HL-60 (cell line): ENCODE results near the gene AADAT.

ENCODE experiments used
- DNase-seq, 2 experiments: peaks; one replicate each; pipeline ENCODE4 v3.0.0-alpha.2; 2010 to 2020; ENCODE audit warnings: low read depth in 1 of 2, low spot score in 1 of 2
- H3K27ac ChIP-seq: fragments of 250-450 bp; sonication (Bioruptor Pico); replicated peaks from 2 replicates; pipeline ENCODE4 v1.5.1; 2020; ENCODE audit warnings: mild to moderate bottlenecking, moderate library complexity
- H3K27me3 ChIP-seq: fragments of 250-450 bp; sonication (Bioruptor Pico); 2 replicates; pipeline ENCODE4 v1.5.1; 2021; ENCODE audit warnings: mild to moderate bottlenecking, moderate library complexity; ENCODE audit not compliant: insufficient read depth, poor library complexity, severe bottlenecking
- H3K4me3 ChIP-seq: replicated peaks from 2 replicates; pipeline ENCODE4 v1.5.1; 2011; ENCODE audit warnings: mild to moderate bottlenecking, control low read depth, low read length; ENCODE audit not compliant: insufficient read depth
- CTCF ChIP-seq: IDR thresholded peaks from one replicate; pipeline ENCODE4 v1.5.1; 2011; ENCODE audit warnings: low read length, control low read depth, inconsistent platforms; ENCODE audit not compliant: insufficient read depth
- GABPA ChIP-seq: IDR thresholded peaks from 2 replicates; pipeline ENCODE4 v1.6.1; 2012; ENCODE audit warnings: low read depth
- POLR2AphosphoS5 ChIP-seq: IDR thresholded peaks from 2 replicates; pipeline ENCODE4 v1.6.1; 2012; ENCODE audit warnings: low read depth
- REST ChIP-seq: IDR thresholded peaks from 2 replicates; pipeline ENCODE4 v1.6.1; 2012; ENCODE audit warnings: low read depth; ENCODE audit not compliant: insufficient replicate concordance
- SPI1 ChIP-seq: IDR thresholded peaks from 2 replicates; pipeline ENCODE4 v1.6.1; 2012; ENCODE audit warnings: low read depth, mild to moderate bottlenecking, borderline replicate concordance

Gene AADAT

GRCh38 chr4:170057866-170058265, 31.9 kb downstream of the AADAT start:
- no peaks in the 10 kb centered on the region for H3K27me3 ChIP-seq
- DNase-seq = no peak
- no peak for TF ChIP-seq CTCF
- no peak overlapping the region for H3K4me3 ChIP-seq
- H3K27ac ChIP-seq = no peak overlapping the region

GRCh38 chr4:170052919-170053318, 36.8 kb downstream of the AADAT start:
- Histone ChIP-seq H3K27ac (no peak overlapping the region), H3K4me3 (no peak overlapping the region), H3K27me3 (no peaks in the 10 kb centered on the region)
- TF ChIP-seq POLR2AphosphoS5 = no peak
- no peak for TF ChIP-seq GABPA
- no peak for TF ChIP-seq SPI1
- no peak for TF ChIP-seq REST
- TF ChIP-seq CTCF = no peak
- no peak for DNase-seq

- no peak overlapping the region for H3K27ac ChIP-seq
- H3K27me3 ChIP-seq = no peaks in the 10 kb centered on the region
- TF ChIP-seq CTCF (no peak), GABPA (no peak), REST (no peak), POLR2AphosphoS5 (no peak), SPI1 (no peak)
- no peak for DNase-seq
- no peak overlapping the region for H3K4me3 ChIP-seq
Measured at GRCh38 chr4:170051402-170051801, 38.4 kb downstream of the AADAT start.

GRCh38 chr4:170049766-170050165, 40.0 kb downstream of the AADAT start:
- Histone ChIP-seq H3K27ac (no peak overlapping the region), H3K4me3 (no peak overlapping the region), H3K27me3 (no peaks in the 10 kb centered on the region)
- no peak for DNase-seq
- TF ChIP-seq REST = no peak
- no peak for TF ChIP-seq POLR2AphosphoS5
- TF ChIP-seq SPI1 = no peak
- no peak for TF ChIP-seq GABPA
- no peak for TF ChIP-seq CTCF
